Measurements from ENCODE around the gene SFN.

The SFN gene

DNA sequence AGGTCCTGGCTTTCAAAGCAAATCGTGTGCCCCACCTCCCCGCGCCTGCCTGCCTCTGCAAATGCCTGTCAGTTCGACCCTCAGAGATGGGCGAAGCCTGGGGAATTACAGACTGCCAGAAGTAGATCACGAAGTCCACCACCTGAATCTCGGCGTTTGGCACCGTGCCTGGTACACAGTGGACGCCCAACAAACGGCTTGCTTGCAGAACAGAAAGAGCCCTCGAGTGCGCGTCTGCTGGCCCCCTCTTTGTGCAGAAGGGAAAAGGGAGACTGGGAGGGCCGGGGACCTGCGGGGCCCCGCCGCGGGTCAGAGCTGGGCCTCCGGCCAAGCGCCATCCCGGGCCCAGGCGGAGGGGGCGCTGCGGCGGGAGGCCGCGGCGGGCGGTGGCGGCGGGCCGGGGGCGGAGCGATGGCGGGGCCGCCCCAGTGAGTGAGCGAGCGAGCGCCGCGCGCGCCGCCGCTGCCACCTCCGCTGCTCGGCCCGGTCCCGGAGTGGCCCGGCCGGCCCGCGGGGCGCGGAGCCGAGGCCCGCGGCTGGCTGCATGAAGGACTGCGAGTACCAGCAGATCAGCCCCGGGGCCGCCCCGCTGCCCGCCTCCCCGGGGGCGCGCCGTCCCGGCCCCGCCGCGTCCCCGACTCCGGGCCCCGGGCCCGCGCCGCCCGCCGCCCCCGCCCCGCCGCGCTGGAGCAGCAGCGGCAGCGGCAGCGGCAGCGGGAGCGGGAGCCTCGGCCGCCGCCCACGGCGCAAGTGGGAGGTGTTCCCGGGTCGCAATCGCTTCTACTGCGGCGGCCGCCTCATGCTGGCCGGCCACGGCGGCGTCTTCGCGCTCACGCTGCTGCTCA, 36.5 kb upstream of the SFN start, which contains the start of gene ZDHHC18:
ZDHHC18 (plus strand) TSS at position 428 of the 845 bp plus-strand sequence; CDS start at position 545, 117 bp downstream.
- CTCF ChIA-PET = interaction anchor here (1.0 to 2.6 kb wide), 8 partner anchors 8 to 130 kb away, joined by 3 to 17 read pairs (median 5); no protein-coding TSS in a partner anchor
- POLR2A ChIA-PET = no interaction called here
- peak; percentile 88 for DNase-seq (ENCODE audit: extremely low spot score)
- TF ChIP-seq, protein P1, sequence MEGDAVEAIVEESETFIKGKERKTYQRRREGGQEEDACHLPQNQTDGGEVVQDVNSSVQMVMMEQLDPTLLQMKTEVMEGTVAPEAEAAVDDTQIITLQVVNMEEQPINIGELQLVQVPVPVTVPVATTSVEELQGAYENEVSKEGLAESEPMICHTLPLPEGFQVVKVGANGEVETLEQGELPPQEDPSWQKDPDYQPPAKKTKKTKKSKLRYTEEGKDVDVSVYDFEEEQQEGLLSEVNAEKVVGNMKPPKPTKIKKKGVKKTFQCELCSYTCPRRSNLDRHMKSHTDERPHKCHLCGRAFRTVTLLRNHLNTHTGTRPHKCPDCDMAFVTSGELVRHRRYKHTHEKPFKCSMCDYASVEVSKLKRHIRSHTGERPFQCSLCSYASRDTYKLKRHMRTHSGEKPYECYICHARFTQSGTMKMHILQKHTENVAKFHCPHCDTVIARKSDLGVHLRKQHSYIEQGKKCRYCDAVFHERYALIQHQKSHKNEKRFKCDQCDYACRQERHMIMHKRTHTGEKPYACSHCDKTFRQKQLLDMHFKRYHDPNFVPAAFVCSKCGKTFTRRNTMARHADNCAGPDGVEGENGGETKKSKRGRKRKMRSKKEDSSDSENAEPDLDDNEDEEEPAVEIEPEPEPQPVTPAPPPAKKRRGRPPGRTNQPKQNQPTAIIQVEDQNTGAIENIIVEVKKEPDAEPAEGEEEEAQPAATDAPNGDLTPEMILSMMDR (IDR thresholded peaks at IDR 0.05; ENCODE audit: control extremely low read depth, extremely low read depth, low read depth, missing control alignments) = peak; percentile 75

DNA sequence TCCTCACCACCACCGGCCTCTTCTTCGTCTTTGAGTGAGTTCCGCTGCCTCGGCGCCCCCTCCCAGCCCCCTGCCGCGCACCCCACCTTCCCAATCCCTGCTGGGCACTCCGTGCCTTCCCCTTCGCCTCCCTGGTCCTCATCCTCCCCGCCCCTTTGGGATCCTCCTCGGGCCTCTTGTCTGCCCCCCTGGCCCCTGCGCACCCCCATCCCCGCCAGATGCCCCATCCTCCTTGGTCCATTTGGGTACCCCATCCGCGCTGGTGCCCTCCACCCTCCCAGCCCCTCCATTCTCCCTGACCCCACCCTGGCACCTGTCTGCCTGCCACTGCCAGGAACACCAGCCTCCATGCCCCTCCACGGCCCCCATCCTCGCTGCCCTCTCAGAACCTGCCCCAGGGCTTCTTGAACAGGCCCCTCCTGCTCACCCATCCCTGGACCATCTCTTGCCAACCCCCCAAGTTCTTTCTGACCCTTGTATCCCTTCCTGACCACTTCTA, 35.8 kb upstream of the SFN start:
- TF ChIP-seq, protein P1 (IDR thresholded peaks at IDR 0.05; ENCODE audit: control extremely low read depth, extremely low read depth, low read depth, missing control alignments) = no peak
- CTCF ChIA-PET = interaction anchor here (1.7 to 2.3 kb wide), 2 partner anchors 17 to 38 kb away, joined by 4 to 10 read pairs; no protein-coding TSS in a partner anchor
- POLR2A ChIA-PET = no interaction called here
- DNase-seq (ENCODE audit: extremely low spot score) = no peak

DNA sequence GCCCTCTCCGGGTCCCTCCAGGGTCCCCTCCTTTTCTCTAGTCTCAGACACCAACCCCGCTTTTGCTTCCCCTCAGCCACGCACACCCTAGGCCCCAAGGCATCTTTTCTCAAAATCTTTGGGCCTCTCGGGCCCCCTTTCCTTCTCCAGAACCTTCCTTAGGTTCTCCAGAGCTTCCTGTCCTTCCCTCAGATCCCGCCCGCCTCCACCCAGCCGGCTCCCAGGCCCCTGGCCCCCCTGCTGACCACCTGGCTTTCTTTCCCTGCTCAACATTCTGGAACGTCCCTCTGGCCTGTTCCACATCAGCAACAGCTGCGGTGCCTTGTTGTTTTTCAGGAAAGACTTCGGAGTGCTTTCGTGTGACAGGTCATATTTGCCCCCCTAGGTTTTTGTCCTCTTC, 35.3 kb upstream of the SFN start:
- CTCF ChIA-PET = interaction anchor here (1.1 to 2.3 kb wide), 4 partner anchors 18 to 228 kb away, joined by 3 to 10 read pairs (median 4); no protein-coding TSS in a partner anchor
- DNase-seq (ENCODE audit: extremely low spot score) = no peak
- POLR2A ChIA-PET = no interaction called here
- TF ChIP-seq, protein P1 (IDR thresholded peaks at IDR 0.05; ENCODE audit: control extremely low read depth, extremely low read depth, low read depth, missing control alignments) = no peak

DNA sequence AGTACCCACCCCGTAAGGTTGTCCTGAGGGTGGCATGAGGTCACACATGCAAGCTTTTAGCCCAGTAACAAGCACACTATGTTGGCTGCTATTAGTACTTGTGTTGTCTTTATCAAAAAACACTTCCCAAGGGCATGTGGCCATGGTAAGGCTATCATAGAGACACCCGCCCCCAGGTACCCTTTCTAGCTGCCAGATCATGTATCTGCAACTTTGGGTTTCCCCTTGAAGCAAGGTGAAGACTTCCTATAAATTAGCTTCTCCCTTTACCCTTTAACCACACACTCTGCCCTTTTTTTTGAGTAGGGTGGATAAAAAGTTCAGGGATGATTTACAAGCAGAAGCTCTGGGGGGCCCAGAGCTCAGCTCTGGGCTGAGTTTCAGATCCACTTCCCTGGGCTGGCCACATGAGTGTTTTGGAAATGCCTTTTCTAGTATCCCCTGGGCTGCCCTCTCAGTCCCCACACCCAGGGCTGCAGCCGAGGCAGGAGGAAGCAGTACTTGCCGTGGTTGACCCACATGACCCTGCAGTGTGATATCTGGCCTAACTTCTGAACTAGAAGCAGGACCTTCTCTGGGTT, 34.4 kb upstream of the SFN start:
- DNase-seq (ENCODE audit: extremely low spot score) = peak; percentile 42
- ChIA-PET CTCF (interaction anchor here (0.8 to 2.3 kb wide), 6 partner anchors 10 to 229 kb away, joined by 3 to 10 read pairs (median 4); no protein-coding TSS in a partner anchor), POLR2A (no interaction called here)
- TF ChIP-seq, protein P1 (IDR thresholded peaks at IDR 0.05; ENCODE audit: control extremely low read depth, extremely low read depth, low read depth, missing control alignments) = no peak

DNA sequence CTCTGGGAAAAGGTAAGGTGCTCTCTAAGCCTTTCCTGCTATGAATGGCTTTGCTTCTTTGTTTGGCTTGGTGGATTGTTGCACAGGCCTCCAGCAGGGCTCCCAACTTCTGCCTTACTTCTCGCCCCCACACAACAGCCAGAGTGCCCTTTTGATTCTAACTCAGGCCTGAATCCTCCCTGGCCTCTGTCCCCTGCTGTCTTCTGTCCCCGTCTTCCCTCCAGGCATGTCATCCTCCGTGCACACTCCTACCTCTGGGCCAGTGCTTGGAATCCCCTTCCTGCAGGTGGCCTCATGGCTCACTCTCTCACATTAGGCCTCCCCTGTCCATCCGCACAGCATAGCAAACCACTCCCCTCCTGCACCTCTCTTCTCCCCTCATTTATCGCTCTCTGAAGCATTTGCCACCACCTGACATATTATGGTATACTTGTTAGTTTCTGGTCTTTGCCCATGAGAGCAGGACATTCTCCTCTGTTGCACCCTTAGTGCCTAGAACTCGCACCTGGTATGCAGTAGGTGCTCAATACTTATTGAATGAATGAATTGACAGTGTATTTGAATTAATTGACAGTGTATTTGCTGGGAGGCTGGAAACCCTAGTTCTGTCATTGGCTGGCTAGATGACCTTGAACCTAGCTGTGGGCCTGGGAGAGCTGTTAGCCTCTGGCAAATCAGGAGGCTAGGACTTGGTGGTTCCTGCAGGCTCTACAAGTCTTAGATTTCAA, 33.6 kb upstream of the SFN start:
- DNase-seq (ENCODE audit: extremely low spot score) = no peak
- ChIA-PET CTCF (interaction anchor here (0.8 to 5.5 kb wide), 9 partner anchors 8 to 230 kb away, joined by 3 to 42 read pairs (median 5); partner anchors contain the start of gene PIGV), POLR2A (no interaction called here)
- TF ChIP-seq, protein P1 (IDR thresholded peaks at IDR 0.05; ENCODE audit: control extremely low read depth, extremely low read depth, low read depth, missing control alignments) = no peak

DNA sequence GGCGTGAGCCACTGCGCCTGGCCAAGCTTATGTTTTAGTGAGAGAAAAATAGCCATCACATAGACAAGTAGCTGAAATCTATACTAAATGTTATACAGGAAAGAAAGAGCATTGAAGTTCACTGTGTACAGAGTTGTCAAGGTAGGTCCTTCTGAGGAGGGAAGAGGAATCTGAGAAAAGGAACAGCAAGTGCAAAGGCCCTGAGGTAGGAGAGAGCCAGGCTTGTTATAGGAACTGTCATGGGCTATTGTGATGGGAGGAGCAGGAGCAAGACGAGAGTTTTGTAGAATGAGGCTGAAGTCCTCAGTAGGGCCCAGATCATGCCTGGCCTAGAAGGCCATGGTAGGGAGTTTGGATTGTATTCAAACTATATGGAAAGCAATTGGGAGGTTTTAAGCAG, 31.9 kb upstream of the SFN start:
- TF ChIP-seq, protein P1 (IDR thresholded peaks at IDR 0.05; ENCODE audit: control extremely low read depth, extremely low read depth, low read depth, missing control alignments) = no peak
- DNase-seq (ENCODE audit: extremely low spot score) = no peak
- ChIA-PET CTCF (interaction anchor here (1.0 to 5.5 kb wide), 8 partner anchors 10 to 232 kb away, joined by 3 to 42 read pairs (median 6); partner anchors contain the start of gene PIGV), POLR2A (no interaction called here)

Data from GM10248 (cell line).